Gastroesophageal sphincter (tissue), 3 donors: ENCODE results near the gene FBXW12.

Experiments
- EP300 ChIP-seq: sonication (generic); formaldehyde crosslinking; IDR thresholded peaks from one replicate; pipeline ENCODE4 v1.6.1; 2017; ENCODE audit warnings: antibody characterized with exemption, mild to moderate bottlenecking
- POLR2A ChIP-seq, 2 donors: fragments of 450-650 bp; IDR thresholded peaks; one replicate each; pipeline ENCODE4 v1.6.1; 2017; ENCODE audit warnings: antibody characterized with exemption in 2 of 2, mild to moderate bottlenecking in 2 of 2, moderate library complexity in 1 of 2
- POLR2AphosphoS5 ChIP-seq: sonication (generic); formaldehyde crosslinking; IDR thresholded peaks from one replicate; pipeline ENCODE4 v1.6.1; 2017; ENCODE audit warnings: antibody characterized with exemption
- TF ChIP-seq, protein P1 (sequence below), 4 experiments: fragments of 200-600 bp in 2 of 4; fragments of 450-650 bp in 2 of 4; sonication (generic) in 1 of 4; IDR thresholded peaks; one replicate each; pipeline ENCODE4 v1.5.1; 2017 to 2019; ENCODE audit warnings: antibody characterized with exemption in 4 of 4, mild to moderate bottlenecking in 2 of 4, moderate library complexity in 2 of 4

DNA sequence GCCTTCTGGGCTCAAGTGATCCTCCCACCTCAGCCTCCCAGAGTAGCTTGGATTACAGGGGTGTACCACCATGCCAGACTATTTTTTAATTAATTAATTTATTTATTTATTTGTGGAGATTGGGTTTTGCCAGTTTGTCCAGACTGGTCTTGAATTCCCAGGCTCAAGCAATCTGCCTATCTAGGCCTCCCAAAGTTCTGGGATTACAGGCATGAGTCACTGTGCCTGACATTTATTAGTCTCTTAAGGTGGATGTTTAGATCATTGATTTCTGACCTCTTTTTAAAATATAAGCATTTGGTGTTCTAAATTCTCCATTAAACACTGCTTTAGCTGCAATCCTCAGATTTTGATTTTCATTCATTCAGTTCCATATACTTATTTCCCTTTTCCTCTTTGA is 15.6 kb downstream of the FBXW12 start:
- TF ChIP-seq EP300, result no peak
- TF ChIP-seq, protein P1, sequence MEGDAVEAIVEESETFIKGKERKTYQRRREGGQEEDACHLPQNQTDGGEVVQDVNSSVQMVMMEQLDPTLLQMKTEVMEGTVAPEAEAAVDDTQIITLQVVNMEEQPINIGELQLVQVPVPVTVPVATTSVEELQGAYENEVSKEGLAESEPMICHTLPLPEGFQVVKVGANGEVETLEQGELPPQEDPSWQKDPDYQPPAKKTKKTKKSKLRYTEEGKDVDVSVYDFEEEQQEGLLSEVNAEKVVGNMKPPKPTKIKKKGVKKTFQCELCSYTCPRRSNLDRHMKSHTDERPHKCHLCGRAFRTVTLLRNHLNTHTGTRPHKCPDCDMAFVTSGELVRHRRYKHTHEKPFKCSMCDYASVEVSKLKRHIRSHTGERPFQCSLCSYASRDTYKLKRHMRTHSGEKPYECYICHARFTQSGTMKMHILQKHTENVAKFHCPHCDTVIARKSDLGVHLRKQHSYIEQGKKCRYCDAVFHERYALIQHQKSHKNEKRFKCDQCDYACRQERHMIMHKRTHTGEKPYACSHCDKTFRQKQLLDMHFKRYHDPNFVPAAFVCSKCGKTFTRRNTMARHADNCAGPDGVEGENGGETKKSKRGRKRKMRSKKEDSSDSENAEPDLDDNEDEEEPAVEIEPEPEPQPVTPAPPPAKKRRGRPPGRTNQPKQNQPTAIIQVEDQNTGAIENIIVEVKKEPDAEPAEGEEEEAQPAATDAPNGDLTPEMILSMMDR (IDR thresholded peaks at IDR 0.05), result no peak
- TF ChIP-seq POLR2AphosphoS5, result no peak
- no peak for TF ChIP-seq POLR2A (IDR thresholded peaks at IDR 0.05)
